Mesendoderm (in vitro differentiated cells): ENCODE data around the gene GRHL3.

Source experiments
- DNase-seq: peaks from one replicate; pipeline ENCODE4 v3.0.0; 2013
- H2AK5ac ChIP-seq: 2 replicates; pipeline ENCODE4 v1.6.1; 2013; ENCODE audit warnings: low read length, inconsistent platforms
- H2BK120ac ChIP-seq: 2 replicates; pipeline ENCODE4 v1.6.1; 2013; ENCODE audit warnings: low read depth, mild to moderate bottlenecking, low read length, moderate library complexity, mixed read lengths
- H2BK15ac ChIP-seq: replicated peaks from 2 replicates; pipeline ENCODE4 v1.6.1; 2013; ENCODE audit warnings: low read depth, mild to moderate bottlenecking, moderate library complexity
- H2BK5ac ChIP-seq: 2 replicates; pipeline ENCODE4 v1.6.1; 2013; ENCODE audit warnings: low read length, inconsistent platforms
- H3K18ac ChIP-seq: 2 replicates; pipeline ENCODE4 v1.6.1; 2013; ENCODE audit warnings: mild to moderate bottlenecking, low read length, mixed read lengths
- H3K23ac ChIP-seq: one replicate; pipeline ENCODE4 v1.6.1; 2013; ENCODE audit warnings: low read length
- H3K27ac ChIP-seq: 2 replicates; pipeline ENCODE4 v1.5.1; 2013; ENCODE audit warnings: low read depth, mild to moderate bottlenecking, inconsistent platforms, low read length, moderate library complexity
- H3K27me3 ChIP-seq: 2 replicates; pipeline ENCODE4 v1.6.1; 2013; ENCODE audit warnings: low read length, control low read depth, mild to moderate bottlenecking, inconsistent platforms; ENCODE audit not compliant: insufficient read depth, poor library complexity
- H3K36me3 ChIP-seq: 2 replicates; pipeline ENCODE4 v1.6.1; 2013; ENCODE audit warnings: low read length, inconsistent platforms; ENCODE audit not compliant: control insufficient read depth, insufficient read depth
- H3K4ac ChIP-seq: one replicate; pipeline ENCODE4 v1.6.1; 2013; ENCODE audit warnings: low read depth, mild to moderate bottlenecking, low read length, moderate library complexity
- H3K4me1 ChIP-seq: 2 replicates; pipeline ENCODE4 v1.6.1; 2013; ENCODE audit warnings: low read depth, low read length, inconsistent platforms; ENCODE audit not compliant: control insufficient read depth
- H3K4me2 ChIP-seq: 2 replicates; pipeline ENCODE4 v1.6.1; 2013; ENCODE audit warnings: low read length
- H3K4me3 ChIP-seq: 2 replicates; pipeline ENCODE4 v1.5.1; 2013; ENCODE audit warnings: mild to moderate bottlenecking, low read length
- H3K56ac ChIP-seq: one replicate; pipeline ENCODE4 v1.6.1; 2013; ENCODE audit warnings: low read length
- H3K79me1 ChIP-seq: 2 replicates; pipeline ENCODE4 v1.6.1; 2013; ENCODE audit warnings: low read length, inconsistent platforms
- H3K79me2 ChIP-seq: 2 replicates; pipeline ENCODE4 v1.6.1; 2013; ENCODE audit warnings: mild to moderate bottlenecking, low read length; ENCODE audit not compliant: control insufficient read depth, insufficient read depth
- H3K9ac ChIP-seq: 2 replicates; pipeline ENCODE4 v1.6.1; 2013; ENCODE audit warnings: low read length, inconsistent platforms
- H4K5ac ChIP-seq: one replicate; pipeline ENCODE4 v1.6.1; 2013; ENCODE audit warnings: low read length
- H4K8ac ChIP-seq: one replicate; pipeline ENCODE4 v1.6.1; 2013; ENCODE audit warnings: low read depth, mild to moderate bottlenecking, control low read depth, low read length, moderate library complexity
- WGBS: extraction: QIAGEN DNeasy Blood & Tissue Kit; methylation state at CpG from one replicate; pipeline ENCODE4 v1.1.7; 2013; ENCODE audit warnings: low lambda C conversion rate, missing lambda C conversion rate; ENCODE audit not compliant: insufficient coverage; ENCODE audit errors: extremely low coverage; 5-methylcytosine and 5-hydroxymethylcytosine counted together

GRHL3 gene

DNA sequence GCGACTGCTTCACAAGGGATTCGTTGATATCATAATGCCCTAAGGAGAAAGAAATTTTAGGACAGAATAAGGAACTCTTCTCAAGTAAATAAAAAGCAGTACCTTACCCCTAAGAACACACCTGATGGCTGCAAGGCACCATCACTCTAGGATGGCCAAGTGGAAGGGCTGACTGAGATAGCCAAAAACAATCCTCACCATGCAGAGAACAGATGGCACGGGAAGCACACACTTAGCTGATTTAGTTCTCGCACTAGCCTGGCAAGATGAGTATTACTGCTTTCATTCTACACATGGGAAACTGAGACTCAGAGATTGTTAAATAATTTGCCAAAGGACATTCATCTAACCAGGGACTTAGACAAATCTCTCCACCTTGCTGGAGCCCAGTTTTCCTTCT is 50.6 kb downstream of the GRHL3 start:
- Histone ChIP-seq H3K4me3 (no peak overlapping the region), H3K9ac (no peak overlapping the region), H3K79me1 (no peaks in the 10 kb centered on the region), H2BK5ac (no peak overlapping the region), H3K79me2 (no peaks in the 10 kb centered on the region), H3K56ac (no peak overlapping the region), H2AK5ac (no peak overlapping the region), H4K8ac (no peak overlapping the region), H4K5ac (no peak overlapping the region), H2BK15ac (no peak overlapping the region), H3K18ac (no peak overlapping the region), H3K4me1 (no peaks in the 10 kb centered on the region), H3K27me3 (no peaks in the 10 kb centered on the region), H3K4me2 (no peak overlapping the region), H3K27ac (no peak overlapping the region), H3K36me3 (no peaks in the 10 kb centered on the region), H3K23ac (no peak overlapping the region), H3K4ac (no peak overlapping the region), H2BK120ac (no peak overlapping the region)
- DNase-seq, result no peak
- no CpG with 5 or more reads among the region's 4 CpGs for WGBS

DNA sequence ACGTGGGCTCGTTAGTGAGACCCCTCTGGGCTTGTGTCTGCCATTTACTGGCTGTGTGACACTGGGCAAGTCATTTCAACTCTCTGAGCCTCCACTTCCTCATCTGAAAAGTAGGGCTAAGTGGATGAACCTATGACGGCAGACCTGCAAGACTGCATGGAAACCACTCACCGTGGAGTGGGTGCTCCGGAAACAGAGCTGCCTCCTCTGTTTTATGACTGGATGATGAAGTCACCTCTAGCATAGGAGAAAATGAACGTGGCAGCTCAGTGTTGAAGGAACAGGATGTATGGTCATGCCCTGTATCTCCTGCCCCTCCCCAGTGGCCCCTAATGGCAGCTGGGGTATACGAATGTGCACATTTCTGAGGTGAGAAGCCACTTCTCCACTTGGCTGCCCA is 53.9 kb downstream of the GRHL3 start:
- WGBS, result no CpG with 5 or more reads among the region's 7 CpGs
- H3K56ac ChIP-seq, result no peak overlapping the region
- H3K79me2 ChIP-seq, result no peaks in the 10 kb centered on the region
- H3K27ac ChIP-seq, result no peak overlapping the region
- H3K4me2 ChIP-seq, result no peak overlapping the region
- H2BK120ac ChIP-seq, result no peak overlapping the region
- no peak overlapping the region for H3K18ac ChIP-seq
- no peaks in the 10 kb centered on the region for H3K79me1 ChIP-seq
- DNase-seq, result no peak
- no peak overlapping the region for H2AK5ac ChIP-seq
- H3K9ac ChIP-seq, result no peak overlapping the region
- H3K4ac ChIP-seq, result no peak overlapping the region
- H3K23ac ChIP-seq, result no peak overlapping the region
- H3K27me3 ChIP-seq, result no peaks in the 10 kb centered on the region
- no peak overlapping the region for H2BK5ac ChIP-seq
- H2BK15ac ChIP-seq, result no peak overlapping the region
- H3K4me3 ChIP-seq, result no peak overlapping the region
- peaks cover 2% of the 10 kb centered on the region for H3K4me1 ChIP-seq
- H4K8ac ChIP-seq, result no peak overlapping the region
- H4K5ac ChIP-seq, result no peak overlapping the region
- no peaks in the 10 kb centered on the region for H3K36me3 ChIP-seq

DNA sequence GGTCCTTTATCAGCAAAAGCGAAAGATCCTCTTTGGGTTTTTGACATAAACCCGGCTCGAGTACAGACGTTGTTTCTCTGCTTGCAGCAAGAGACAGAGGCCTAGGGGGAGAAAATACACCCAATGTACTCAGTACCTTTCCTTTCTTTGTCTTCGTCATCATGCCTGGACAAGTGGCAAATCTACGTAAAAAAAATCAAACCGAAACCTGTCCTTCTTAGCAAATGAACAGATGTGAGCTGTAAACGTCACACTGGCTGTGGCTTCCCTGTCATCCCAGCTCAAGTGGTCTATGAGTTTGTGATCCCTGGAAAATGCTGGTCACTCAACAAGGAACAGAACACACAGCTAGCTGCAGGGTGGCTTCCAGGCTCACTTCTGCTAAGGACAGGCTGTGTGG is 54.6 kb downstream of the GRHL3 start:
- no peak overlapping the region for H4K5ac ChIP-seq
- H3K9ac ChIP-seq, result no peak overlapping the region
- H3K4me2 ChIP-seq, result no peak overlapping the region
- no peaks in the 10 kb centered on the region for H3K79me2 ChIP-seq
- no peak overlapping the region for H3K27ac ChIP-seq
- no peaks in the 10 kb centered on the region for H3K36me3 ChIP-seq
- no peak overlapping the region for H3K4ac ChIP-seq
- H2BK5ac ChIP-seq, result no peak overlapping the region
- no peaks in the 10 kb centered on the region for H3K27me3 ChIP-seq
- H3K79me1 ChIP-seq, result no peaks in the 10 kb centered on the region
- no peak overlapping the region for H4K8ac ChIP-seq
- WGBS, result no CpG with 5 or more reads among the region's 8 CpGs
- no peak overlapping the region for H2AK5ac ChIP-seq
- no peak overlapping the region for H3K56ac ChIP-seq
- H3K4me3 ChIP-seq, result no peak overlapping the region
- DNase-seq, result no peak
- no peak overlapping the region for H2BK120ac ChIP-seq
- H3K18ac ChIP-seq, result no peak overlapping the region
- H3K4me1 ChIP-seq, result peaks cover 2% of the 10 kb centered on the region
- no peak overlapping the region for H2BK15ac ChIP-seq
- no peak overlapping the region for H3K23ac ChIP-seq

DNA sequence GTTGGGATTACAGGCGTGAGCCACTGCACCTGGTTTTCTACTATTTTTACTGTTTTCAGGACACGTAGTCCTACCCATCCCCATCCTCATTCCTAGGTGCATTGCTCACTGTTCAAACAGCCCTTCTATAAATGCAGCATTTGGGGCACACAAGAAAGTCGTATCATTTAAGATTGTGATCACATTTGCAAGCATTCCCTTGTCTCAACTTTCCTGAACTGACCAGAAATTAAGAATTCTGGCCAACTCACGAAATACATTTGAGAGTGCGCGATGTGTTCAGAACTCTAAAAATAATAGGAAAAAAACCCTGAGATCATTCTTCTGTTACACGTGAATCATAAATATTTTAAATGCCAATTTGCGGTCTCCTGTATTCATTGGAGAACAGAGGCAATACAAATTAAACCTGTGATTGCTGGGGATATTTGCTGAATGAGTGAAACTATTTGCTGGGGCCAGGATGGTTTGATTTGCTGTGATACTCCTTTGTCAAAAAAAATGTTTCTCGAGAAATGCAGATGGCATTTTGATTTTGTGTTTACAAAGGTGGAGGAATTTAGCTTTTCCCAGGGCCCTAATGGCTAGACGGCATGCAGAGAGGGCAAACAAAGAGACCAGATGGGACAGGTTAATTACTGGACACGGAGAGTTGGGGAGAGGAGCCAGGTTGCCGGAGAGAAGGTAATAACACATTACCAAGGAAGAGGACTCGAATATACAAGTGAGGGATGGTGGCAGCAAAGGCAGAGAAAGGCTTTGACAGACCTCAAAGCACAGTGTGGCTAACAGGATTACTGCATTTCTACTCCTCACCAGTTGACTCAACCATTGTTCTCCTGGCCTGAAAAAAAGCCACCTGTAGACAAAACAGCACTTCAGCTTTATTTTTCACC is 56.0 kb downstream of the GRHL3 start:
- H3K56ac ChIP-seq, result no peak overlapping the region
- WGBS, result no CpG with 5 or more reads among the region's 13 CpGs

DNA sequence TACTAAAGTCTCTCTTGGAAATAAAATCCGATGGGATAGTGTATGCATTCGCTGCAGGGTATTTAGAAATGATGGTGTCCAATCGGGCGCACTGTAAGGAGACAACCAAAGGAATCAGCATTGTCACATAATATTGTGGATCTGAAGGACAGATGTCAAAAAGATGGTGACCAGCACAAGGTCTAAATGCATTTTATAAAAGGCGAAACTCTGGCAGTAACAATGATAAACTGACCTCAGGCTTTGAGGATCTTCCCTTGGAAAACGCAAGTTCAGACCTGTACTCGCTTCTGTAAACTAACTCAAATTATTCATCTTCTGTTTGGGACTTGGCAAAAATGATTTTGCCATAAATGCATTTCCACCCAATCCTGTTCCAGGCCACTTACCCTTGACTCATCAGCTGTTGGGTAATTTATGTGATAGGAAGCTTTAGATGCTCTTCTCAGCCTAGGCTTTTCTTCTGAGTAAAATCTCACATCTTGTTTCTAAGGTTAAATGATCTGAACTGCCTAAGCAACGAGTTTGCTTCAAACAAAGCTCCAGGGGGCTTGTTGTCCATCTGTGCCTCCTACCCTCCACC is 60.7 kb downstream of the GRHL3 start:
- no peak for DNase-seq
- Histone ChIP-seq H3K4me1 (peaks cover 2% of the 10 kb centered on the region), H3K18ac (no peak overlapping the region), H2BK5ac (no peak overlapping the region), H2BK120ac (no peak overlapping the region), H3K36me3 (no peaks in the 10 kb centered on the region), H4K5ac (no peak overlapping the region), H3K27ac (no peak overlapping the region), H3K4me3 (no peak overlapping the region), H3K9ac (no peak overlapping the region), H3K27me3 (no peaks in the 10 kb centered on the region), H3K56ac (no peak overlapping the region), H3K79me2 (no peaks in the 10 kb centered on the region), H3K4me2 (no peak overlapping the region), H4K8ac (no peak overlapping the region), H2AK5ac (no peak overlapping the region), H3K79me1 (no peaks in the 10 kb centered on the region), H3K4ac (no peak overlapping the region), H3K23ac (no peak overlapping the region), H2BK15ac (no peak overlapping the region)
- no CpG with 5 or more reads among the region's 8 CpGs for WGBS

More for the DNA sequence above, 56.0 kb downstream of the GRHL3 start:
- no peaks in the 10 kb centered on the region for H3K36me3 ChIP-seq
- H3K9ac ChIP-seq, result no peak overlapping the region
- no peak overlapping the region for H4K8ac ChIP-seq
- H2AK5ac ChIP-seq, result no peak overlapping the region
- H3K79me1 ChIP-seq, result no peaks in the 10 kb centered on the region
- no peak overlapping the region for H4K5ac ChIP-seq
- H3K27ac ChIP-seq, result peak overlapping the region; percentile 38
- no peak overlapping the region for H2BK120ac ChIP-seq
- no peak overlapping the region for H3K23ac ChIP-seq
- DNase-seq, result peak; percentile 52
- no peak overlapping the region for H3K4me3 ChIP-seq
- H3K4me2 ChIP-seq, result no peak overlapping the region
- H3K4me1 ChIP-seq, result peaks cover 2% of the 10 kb centered on the region
- H3K27me3 ChIP-seq, result no peaks in the 10 kb centered on the region
- no peak overlapping the region for H3K18ac ChIP-seq
- no peak overlapping the region for H3K4ac ChIP-seq
- H2BK15ac ChIP-seq, result no peak overlapping the region
- no peaks in the 10 kb centered on the region for H3K79me2 ChIP-seq
- H2BK5ac ChIP-seq, result no peak overlapping the region
